ENCODE measurements around the gene USP3. TPM values are rescaled to one million over a fixed set of nuclear protein-coding genes. Genes with fewer than 3 reads are reported as not detected.

The USP3 gene
- total RNA-seq, 1 experiment from 2014 or later, result 54.2 TPM

DNA sequence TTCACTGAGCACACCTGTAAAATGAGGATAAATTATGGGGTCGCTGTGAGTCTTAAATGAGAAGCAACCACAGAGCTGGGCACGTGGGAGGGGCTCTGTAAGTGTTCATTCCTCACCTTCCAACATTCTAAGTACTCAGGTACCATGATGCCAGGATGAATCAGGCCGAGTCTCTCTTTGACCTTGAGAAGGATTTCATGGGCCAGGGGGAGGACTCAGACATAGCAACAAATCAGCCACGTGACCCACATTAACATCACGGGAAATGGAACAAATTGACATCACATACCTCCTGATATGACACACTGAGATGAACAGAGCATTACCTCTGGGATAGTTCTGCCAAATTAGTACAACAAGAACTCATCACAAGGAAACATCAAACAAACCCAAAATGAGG, 35.2 kb upstream of the USP3 start:
- Mint-ChIP-seq H3K4me3 (ENCODE audit: unreplicated experiment) (no peak overlapping the region), H3K36me3 (ENCODE audit: insufficient read depth, unreplicated experiment) (peaks cover 8% of the 10 kb centered on the region), H3K4me1 (ENCODE audit: low read depth, unreplicated experiment) (peaks cover 28% of the 10 kb centered on the region), H3K27me3 (ENCODE audit: insufficient read depth, unreplicated experiment) (no peaks in the 10 kb centered on the region), H3K27ac (ENCODE audit: unreplicated experiment) (no peak overlapping the region), H3K9me3 (ENCODE audit: unreplicated experiment) (no peaks in the 10 kb centered on the region)
- Histone ChIP-seq H3K4me1 (peaks cover 34% of the 10 kb centered on the region), H3K36me3 (ENCODE audit: control insufficient read depth, insufficient read depth, low read length) (no peaks in the 10 kb centered on the region), H3K27me3 (replicated peaks; ENCODE audit: control insufficient read depth, insufficient read depth, low read length) (no peaks in the 10 kb centered on the region), H3K4me3 (ENCODE audit: low read depth, low read length) (no peak overlapping the region), H3K9me3 (no peaks in the 10 kb centered on the region)
- intact Hi-C loops (cut with micrococcal nuclease; ENCODE audit: unreplicated experiment), result no loop called here
- TF ChIP-seq, protein P1, sequence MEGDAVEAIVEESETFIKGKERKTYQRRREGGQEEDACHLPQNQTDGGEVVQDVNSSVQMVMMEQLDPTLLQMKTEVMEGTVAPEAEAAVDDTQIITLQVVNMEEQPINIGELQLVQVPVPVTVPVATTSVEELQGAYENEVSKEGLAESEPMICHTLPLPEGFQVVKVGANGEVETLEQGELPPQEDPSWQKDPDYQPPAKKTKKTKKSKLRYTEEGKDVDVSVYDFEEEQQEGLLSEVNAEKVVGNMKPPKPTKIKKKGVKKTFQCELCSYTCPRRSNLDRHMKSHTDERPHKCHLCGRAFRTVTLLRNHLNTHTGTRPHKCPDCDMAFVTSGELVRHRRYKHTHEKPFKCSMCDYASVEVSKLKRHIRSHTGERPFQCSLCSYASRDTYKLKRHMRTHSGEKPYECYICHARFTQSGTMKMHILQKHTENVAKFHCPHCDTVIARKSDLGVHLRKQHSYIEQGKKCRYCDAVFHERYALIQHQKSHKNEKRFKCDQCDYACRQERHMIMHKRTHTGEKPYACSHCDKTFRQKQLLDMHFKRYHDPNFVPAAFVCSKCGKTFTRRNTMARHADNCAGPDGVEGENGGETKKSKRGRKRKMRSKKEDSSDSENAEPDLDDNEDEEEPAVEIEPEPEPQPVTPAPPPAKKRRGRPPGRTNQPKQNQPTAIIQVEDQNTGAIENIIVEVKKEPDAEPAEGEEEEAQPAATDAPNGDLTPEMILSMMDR (IDR thresholded peaks at IDR 0.05; ENCODE audit: insufficient read depth in 1 of 2, low read depth in 1 of 2, low read length in 1 of 2, severe bottlenecking in 1 of 2, unreplicated experiment in 1 of 2), result no peak
- ChIA-PET CTCF (interaction anchor here (0.6 kb wide), 1 partner anchor 135 kb away, joined by 3 read pairs; no protein-coding TSS in a partner anchor), POLR2A (interaction anchor here (0.7 kb wide), 1 partner anchor 35 kb away, joined by 10 read pairs; no protein-coding TSS in a partner anchor)
- no peak for DNase-seq
- BruUV-seq (replicated peaks), result no TSS peak

DNA sequence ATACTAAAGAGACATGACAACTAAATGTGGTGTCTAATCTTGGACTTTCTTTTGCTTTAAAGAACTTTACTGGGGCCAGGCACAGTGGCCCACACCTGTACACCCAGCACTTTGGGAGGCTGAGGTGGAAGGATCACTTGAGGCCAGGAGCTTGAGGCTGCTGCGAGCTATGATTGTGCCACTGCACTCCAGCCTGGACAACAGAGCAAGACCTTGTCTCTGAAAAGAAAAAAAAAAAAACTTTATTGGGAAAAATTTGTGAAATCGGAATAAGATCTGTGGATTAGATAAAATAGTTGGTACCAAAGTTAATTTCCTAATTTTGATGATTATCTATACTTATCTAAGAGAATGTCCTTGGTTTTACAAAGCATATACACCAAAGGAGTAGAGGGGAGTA, 34.4 kb upstream of the USP3 start:
- no peaks in the 10 kb centered on the region for H3K27me3 Mint-ChIP-seq (ENCODE audit: insufficient read depth, unreplicated experiment)
- Histone ChIP-seq H3K9me3 (no peaks in the 10 kb centered on the region), H3K4me3 (ENCODE audit: low read depth, low read length) (no peak overlapping the region), H3K4me1 (peaks cover 38% of the 10 kb centered on the region), H3K36me3 (ENCODE audit: control insufficient read depth, insufficient read depth, low read length) (no peaks in the 10 kb centered on the region), H3K27me3 (replicated peaks; ENCODE audit: control insufficient read depth, insufficient read depth, low read length) (no peaks in the 10 kb centered on the region)
- H3K27ac Mint-ChIP-seq (ENCODE audit: unreplicated experiment), result no peak overlapping the region
- no peak overlapping the region for H3K4me3 Mint-ChIP-seq (ENCODE audit: unreplicated experiment)
- CTCF ChIA-PET, result no interaction called here
- BruUV-seq (replicated peaks), result no TSS peak
- no peak for DNase-seq
- POLR2A ChIA-PET, result no interaction called here
- peaks cover 13% of the 10 kb centered on the region for H3K36me3 Mint-ChIP-seq (ENCODE audit: insufficient read depth, unreplicated experiment)
- H3K4me1 Mint-ChIP-seq (ENCODE audit: low read depth, unreplicated experiment), result peaks cover 36% of the 10 kb centered on the region
- TF ChIP-seq, protein P1 (IDR thresholded peaks at IDR 0.05; ENCODE audit: insufficient read depth in 1 of 2, low read depth in 1 of 2, low read length in 1 of 2, severe bottlenecking in 1 of 2, unreplicated experiment in 1 of 2), result no peak
- intact Hi-C loops (cut with micrococcal nuclease; ENCODE audit: unreplicated experiment), result no loop called here
- no peaks in the 10 kb centered on the region for H3K9me3 Mint-ChIP-seq (ENCODE audit: unreplicated experiment)

DNA sequence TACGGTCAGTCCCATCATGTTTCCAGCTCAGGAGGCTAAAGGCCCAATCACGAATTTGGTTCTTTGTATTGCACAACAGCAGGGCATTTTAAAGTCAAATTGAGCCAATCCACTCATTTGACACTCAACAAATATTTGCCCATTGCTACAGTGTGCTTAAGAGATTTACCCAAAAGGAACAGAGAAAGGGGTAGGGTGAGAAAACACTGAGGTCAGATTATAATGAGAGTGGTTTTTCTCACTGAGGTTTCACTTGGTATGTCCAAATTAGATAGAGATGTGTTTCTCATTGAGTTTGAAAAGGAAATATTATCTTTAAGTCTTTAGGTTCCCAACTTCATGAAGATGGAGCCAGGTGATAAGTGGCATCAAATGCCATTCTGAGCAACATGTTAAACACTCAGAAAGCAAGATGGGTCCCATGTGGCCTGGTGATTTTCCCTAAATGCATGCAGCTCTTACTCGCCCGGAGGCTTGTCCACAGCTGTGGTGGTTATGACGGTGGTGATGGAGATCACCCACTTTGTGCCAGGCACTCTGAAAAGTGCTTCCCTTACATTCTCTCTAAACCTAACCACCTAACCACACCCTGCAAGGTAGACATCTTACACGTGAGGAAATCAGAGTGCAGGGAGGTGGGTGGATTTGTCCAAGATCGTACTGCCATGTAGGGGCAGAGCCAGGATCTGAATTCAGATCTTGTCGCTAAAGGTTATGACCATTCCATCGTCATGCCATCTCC, 31.2 kb upstream of the USP3 start:
- no TSS peak for BruUV-seq (replicated peaks)
- peaks cover 19% of the 10 kb centered on the region for H3K36me3 Mint-ChIP-seq (ENCODE audit: insufficient read depth, unreplicated experiment)
- H3K4me3 ChIP-seq (ENCODE audit: low read depth, low read length), result no peak overlapping the region
- peaks cover 45% of the 10 kb centered on the region for H3K4me1 ChIP-seq
- no peaks in the 10 kb centered on the region for H3K36me3 ChIP-seq (ENCODE audit: control insufficient read depth, insufficient read depth, low read length)
- peaks cover 41% of the 10 kb centered on the region for H3K4me1 Mint-ChIP-seq (ENCODE audit: low read depth, unreplicated experiment)
- H3K4me3 Mint-ChIP-seq (ENCODE audit: unreplicated experiment), result peak overlapping the region; percentile 59
- H3K9me3 Mint-ChIP-seq (ENCODE audit: unreplicated experiment), result no peaks in the 10 kb centered on the region
- DNase-seq, result peak in 1 of 2 experiments; percentile 48
- POLR2A ChIA-PET, result interaction anchor here (0.7 kb wide), 1 partner anchor 13 kb away, joined by 4 read pairs; no protein-coding TSS in a partner anchor
- H3K27me3 ChIP-seq (replicated peaks; ENCODE audit: control insufficient read depth, insufficient read depth, low read length), result no peaks in the 10 kb centered on the region
- CTCF ChIA-PET, result interaction anchor here (0.6 kb wide), 1 partner anchor 134 kb away, joined by 4 read pairs; no protein-coding TSS in a partner anchor
- H3K27ac Mint-ChIP-seq (ENCODE audit: unreplicated experiment), result no peak overlapping the region
- TF ChIP-seq, protein P1 (IDR thresholded peaks at IDR 0.05; ENCODE audit: insufficient read depth in 1 of 2, low read depth in 1 of 2, low read length in 1 of 2, severe bottlenecking in 1 of 2, unreplicated experiment in 1 of 2), result no peak
- no peaks in the 10 kb centered on the region for H3K27me3 Mint-ChIP-seq (ENCODE audit: insufficient read depth, unreplicated experiment)
- intact Hi-C loops (cut with micrococcal nuclease; ENCODE audit: unreplicated experiment), result no loop called here
- no peaks in the 10 kb centered on the region for H3K9me3 ChIP-seq

Data from Caco-2 (cell line).